Activated CD4-positive, alpha-beta memory T cell treated with anti-CD3 and anti-CD28 coated beads for 36 hours (primary cell): Measurements from ENCODE around the gene FAM149B1. TPM values are rescaled to one million over a fixed set of nuclear protein-coding genes. Genes with fewer than 3 reads are reported as not detected.
"Not testable (repeated sequence)": the region's sequence is repeated elsewhere in the genome, so short reads cannot be mapped to it uniquely, and the experiment has no call there.

ENCODE experiments used
- CTCF ChIA-PET: fragments of 350-600 bp; sonication (Branson Sonifier 250); formaldehyde crosslinking; loops from one replicate; lab custom pipeline; 2021; ENCODE audit warnings: antibody characterized with exemption, inconsistent platforms; lab: Charles Lee
- POLR2A ChIA-PET: fragments of 350-600 bp; sonication (Branson Sonifier 250); formaldehyde crosslinking; loops from one replicate; lab custom pipeline; 2021; ENCODE audit warnings: antibody characterized with exemption; lab: Charles Lee
- DNase-seq: peaks from one replicate; pipeline ENCODE4 v3.0.0-alpha.2; 2020
- H3K27ac Mint-ChIP-seq: one replicate; pipeline ENCODE4 v1.8.0; 2021; ENCODE audit warnings: mixed read lengths
- H3K27me3 Mint-ChIP-seq: one replicate; pipeline ENCODE4 v1.8.0; 2021; ENCODE audit warnings: mixed read lengths
- H3K36me3 Mint-ChIP-seq: one replicate; pipeline ENCODE4 v1.8.0; 2021; ENCODE audit warnings: mixed read lengths
- H3K4me1 Mint-ChIP-seq: one replicate; pipeline ENCODE4 v1.8.0; 2021; ENCODE audit warnings: low read depth, mixed read lengths
- H3K4me3 Mint-ChIP-seq: one replicate; pipeline ENCODE4 v1.8.0; 2021; ENCODE audit warnings: mild to moderate bottlenecking, mixed read lengths
- H3K9me3 Mint-ChIP-seq: one replicate; pipeline ENCODE4 v1.8.0; 2021; ENCODE audit warnings: mixed read lengths
- intact Hi-C: fragments of 100-400 bp; cut with micrococcal nuclease; formaldehyde crosslinking; loops from one replicate; pipeline ENCODE4 v1.15.1; 2023
- total RNA-seq, 2 experiments: library from RNA; stranded (reverse); gene quantifications; one replicate each; pipeline ENCODE4 v1.2.3, GENCODE V29; 2021

FAM149B1 gene
- 10 to 100 TPM; 12.8 to 14.6 TPM for total RNA-seq

DNA sequence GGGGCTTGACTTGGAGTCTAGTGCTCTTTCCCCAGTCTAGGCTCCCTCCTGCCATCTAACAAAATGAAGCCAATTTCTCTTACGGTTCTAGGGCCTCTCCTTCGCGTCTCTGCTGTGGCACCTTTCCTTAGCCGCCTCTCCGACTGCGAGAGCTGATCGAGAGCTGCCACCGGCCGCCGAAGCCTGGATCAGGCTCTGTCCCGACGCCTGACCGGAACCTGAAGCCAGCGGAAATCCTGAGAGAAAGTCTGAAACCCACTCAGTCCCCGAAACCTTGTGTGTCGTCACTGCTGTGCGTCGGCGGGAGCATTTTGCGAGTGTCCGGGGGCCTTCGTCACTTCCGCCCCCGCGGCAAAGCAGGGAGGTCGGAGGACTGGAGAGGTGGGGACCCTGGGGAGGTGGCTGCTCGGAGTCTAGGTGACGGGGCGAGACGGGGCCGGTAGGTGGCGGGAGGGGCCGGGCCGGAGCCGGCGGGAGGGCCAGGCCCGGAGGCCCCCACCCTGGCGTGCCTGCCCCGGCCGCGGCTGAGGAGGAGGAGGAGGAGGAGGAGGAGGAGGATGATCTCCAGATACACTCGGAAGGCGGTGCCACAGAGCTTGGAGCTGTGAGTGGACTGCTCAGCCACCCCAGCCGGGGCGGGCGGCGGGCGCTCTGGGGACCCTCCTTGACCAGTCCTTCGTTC, at the start of gene FAM149B1, which contains the start of gene ECD:
FAM149B1 (plus strand) TSS at position 337 of the 682 bp plus-strand sequence; CDS start at position 558, 221 bp downstream.
ECD (minus strand) TSS at position 226 of the 682 bp plus-strand sequence. CDS start 4,071 bp downstream, outside the sequence.
- DNase-seq, result peak; percentile 96
- H3K4me3 Mint-ChIP-seq, result peak within 1 kb of the TSS; percentile 100
- H3K27ac Mint-ChIP-seq, result peak within 1 kb of the TSS; percentile 97
- peaks cover 35% of the 10 kb centered on the region for H3K4me1 Mint-ChIP-seq
- H3K27me3 Mint-ChIP-seq, result no peaks in the 10 kb centered on the region
- peaks cover 2% of the 10 kb centered on the region for H3K9me3 Mint-ChIP-seq
- CTCF ChIA-PET, result interaction anchor here (1.1 to 2.2 kb wide), 3 partner anchors 9 to 72 kb away, joined by 3 to 20 read pairs (median 10); partner anchors contain the start of gene P4HA1
- POLR2A ChIA-PET, result interaction anchor here (1.0 to 1.3 kb wide), 3 partner anchors 58 to 79 kb away, joined by 3 to 10 read pairs (median 3); partner anchors contain the start of gene NUDT13
- intact Hi-C loops, result loop anchor here (1.0 to 5.0 kb wide), 4 partner anchors 56 to 813 kb away; partner anchors contain the start of genes DNAJB12, DNAJC9, NUDT13 and P4HA1
- H3K36me3 Mint-ChIP-seq, result peaks cover 17% of the 10 kb centered on the region

- Mint-ChIP-seq H3K36me3 (peaks cover 1% of the 10 kb centered on the region), H3K27ac (no peak overlapping the region), H3K4me1 (peaks cover 6% of the 10 kb centered on the region), H3K27me3 (no peaks in the 10 kb centered on the region), H3K9me3 (no peaks in the 10 kb centered on the region), H3K4me3 (no peak overlapping the region)
- CTCF ChIA-PET, result no interaction called here
- intact Hi-C loops, result no loop called here
- POLR2A ChIA-PET, result no interaction called here
- no peak for DNase-seq
Observed at GRCh38 chr10:73119457-73119856, 48.5 kb upstream of the FAM149B1 start.

- intact Hi-C loops, result no loop called here
- peaks cover 1% of the 10 kb centered on the region for H3K36me3 Mint-ChIP-seq
- DNase-seq, result no peak
Observed at GRCh38 chr10:73119952-73120351, 48.0 kb upstream of the FAM149B1 start.

DNA sequence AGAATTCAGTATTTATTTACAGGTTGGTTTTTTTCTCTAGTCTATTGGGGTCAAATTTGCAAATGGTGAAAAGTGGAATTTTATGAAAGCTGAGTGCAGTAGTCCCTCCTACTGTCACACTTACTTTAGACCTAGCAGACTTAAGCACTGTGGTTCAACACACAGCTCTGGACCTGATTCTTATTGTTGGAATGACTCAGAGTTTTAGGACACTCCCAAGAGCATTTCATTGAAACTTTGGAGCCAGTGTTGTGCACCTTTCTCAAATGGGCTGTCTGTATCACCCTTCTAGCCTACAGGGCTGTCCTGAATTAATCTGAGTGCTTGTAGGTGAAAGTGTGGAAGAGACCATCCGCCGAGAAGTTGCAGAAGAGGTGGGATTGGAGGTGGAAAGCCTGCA, 41.6 kb upstream of the FAM149B1 start:
- no peak overlapping the region for H3K4me3 Mint-ChIP-seq
- H3K4me1 Mint-ChIP-seq, result no peaks in the 10 kb centered on the region
- H3K27me3 Mint-ChIP-seq, result no peaks in the 10 kb centered on the region
- DNase-seq, result no peak
- H3K36me3 Mint-ChIP-seq, result peaks cover 15% of the 10 kb centered on the region
- intact Hi-C loops, result no loop called here
- H3K9me3 Mint-ChIP-seq, result no peaks in the 10 kb centered on the region
- H3K27ac Mint-ChIP-seq, result no peak overlapping the region
- CTCF ChIA-PET, result no interaction called here
- POLR2A ChIA-PET, result no interaction called here

More at GRCh38 chr10:73119952-73120351, 48.0 kb upstream of the FAM149B1 start:
- H3K27ac Mint-ChIP-seq, result no peak overlapping the region
- no peaks in the 10 kb centered on the region for H3K27me3 Mint-ChIP-seq
- ChIA-PET CTCF (no interaction called here), POLR2A (no interaction called here)
- H3K9me3 Mint-ChIP-seq, result no peaks in the 10 kb centered on the region
- no peak overlapping the region for H3K4me3 Mint-ChIP-seq
- peaks cover 6% of the 10 kb centered on the region for H3K4me1 Mint-ChIP-seq

DNA sequence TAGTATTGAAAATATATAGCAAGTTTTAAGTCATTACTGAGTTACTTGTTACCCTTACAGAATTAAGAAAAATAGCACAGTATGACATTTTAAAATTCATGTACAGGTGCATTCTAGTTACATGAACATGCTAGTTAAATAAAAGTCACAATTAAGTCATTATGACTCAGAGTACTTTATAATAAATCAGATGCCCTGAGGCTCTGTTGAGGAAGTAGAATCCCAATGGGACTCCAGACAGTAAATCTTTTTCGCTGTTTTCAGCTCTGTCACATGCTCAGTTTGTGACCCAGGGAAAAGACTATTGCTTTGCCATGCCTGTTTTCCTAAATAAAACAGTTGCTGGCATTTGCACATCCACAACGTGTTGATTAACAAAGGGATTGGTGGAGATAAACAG, 36.6 kb upstream of the FAM149B1 start:
- no peaks in the 10 kb centered on the region for H3K9me3 Mint-ChIP-seq
- H3K27ac Mint-ChIP-seq, result no peak overlapping the region
- intact Hi-C loops, result no loop called here
- H3K27me3 Mint-ChIP-seq, result no peaks in the 10 kb centered on the region
- POLR2A ChIA-PET, result no interaction called here
- no peak for DNase-seq
- H3K4me1 Mint-ChIP-seq, result no peaks in the 10 kb centered on the region
- no peak overlapping the region for H3K4me3 Mint-ChIP-seq
- peaks cover 42% of the 10 kb centered on the region for H3K36me3 Mint-ChIP-seq
- CTCF ChIA-PET, result no interaction called here

DNA sequence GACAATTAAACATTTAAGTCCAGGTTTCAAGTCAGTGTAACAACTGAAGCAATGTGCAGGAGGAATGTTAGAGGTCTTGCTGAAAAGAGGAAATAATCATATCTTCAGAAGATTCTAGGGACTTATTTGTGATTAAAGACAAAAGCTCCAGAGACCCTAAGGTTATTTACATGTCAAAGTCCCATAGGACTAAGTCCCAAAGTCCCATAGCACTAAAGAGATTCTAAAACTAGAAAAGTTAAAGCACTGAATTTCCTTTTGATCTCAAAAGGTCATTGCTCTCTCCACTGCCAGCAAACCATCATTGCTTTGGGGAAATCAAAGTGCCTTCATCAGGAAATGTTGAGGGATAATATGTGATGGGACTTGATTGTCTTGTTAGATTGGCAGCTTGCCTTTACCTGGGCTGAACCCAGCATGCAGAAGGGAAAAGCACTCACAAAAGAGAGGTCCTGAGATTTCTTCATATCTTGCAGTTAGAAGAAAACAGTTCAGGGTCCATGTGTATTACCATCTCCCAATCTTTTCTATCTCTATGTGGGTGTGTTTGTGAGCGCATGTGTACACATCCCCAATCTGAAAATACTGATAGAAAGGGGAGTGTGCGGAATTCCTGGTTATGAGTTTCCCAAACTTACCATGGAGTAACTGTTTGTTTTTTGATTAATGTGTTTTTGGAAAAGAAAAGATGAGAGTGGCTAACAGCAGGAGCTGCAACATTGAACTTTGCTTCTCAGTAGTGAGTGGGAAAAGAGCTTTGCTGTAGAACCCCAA, 35.8 kb upstream of the FAM149B1 start:
- Mint-ChIP-seq H3K27me3 (no peaks in the 10 kb centered on the region), H3K4me3 (no peak overlapping the region), H3K36me3 (peaks cover 40% of the 10 kb centered on the region), H3K4me1 (no peaks in the 10 kb centered on the region), H3K27ac (no peak overlapping the region), H3K9me3 (no peaks in the 10 kb centered on the region)
- intact Hi-C loops, result no loop called here
- ChIA-PET POLR2A (no interaction called here), CTCF (no interaction called here)
- DNase-seq, result no peak

DNA sequence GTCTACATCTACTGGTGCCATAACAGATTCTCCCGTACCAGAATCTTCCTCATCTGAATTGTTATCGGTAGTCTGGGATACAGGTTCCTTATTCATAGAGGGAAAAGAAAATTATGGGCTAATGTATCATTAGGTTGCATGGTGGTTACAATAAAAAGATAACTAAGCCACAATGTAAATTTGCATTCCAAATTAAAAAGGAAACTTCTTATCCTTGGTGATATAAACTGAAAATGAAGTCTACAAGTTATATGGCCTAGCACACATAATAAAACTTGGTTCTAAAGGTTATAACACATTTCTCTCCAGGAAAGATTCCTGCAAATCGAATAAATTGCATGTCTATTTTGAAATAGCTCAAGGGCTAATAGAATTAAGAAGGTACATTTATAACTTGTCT, 33.2 kb upstream of the FAM149B1 start:
- no peak overlapping the region for H3K4me3 Mint-ChIP-seq
- H3K4me1 Mint-ChIP-seq, result no peaks in the 10 kb centered on the region
- DNase-seq, result no peak
- H3K9me3 Mint-ChIP-seq, result no peaks in the 10 kb centered on the region
- intact Hi-C loops, result no loop called here
- peaks cover 47% of the 10 kb centered on the region for H3K36me3 Mint-ChIP-seq
- H3K27ac Mint-ChIP-seq, result no peak overlapping the region
- POLR2A ChIA-PET, result no interaction called here
- H3K27me3 Mint-ChIP-seq, result no peaks in the 10 kb centered on the region
- CTCF ChIA-PET, result interaction anchor here (1.3 kb wide), 1 partner anchor 23 kb away, joined by 3 read pairs; no protein-coding TSS in a partner anchor

DNA sequence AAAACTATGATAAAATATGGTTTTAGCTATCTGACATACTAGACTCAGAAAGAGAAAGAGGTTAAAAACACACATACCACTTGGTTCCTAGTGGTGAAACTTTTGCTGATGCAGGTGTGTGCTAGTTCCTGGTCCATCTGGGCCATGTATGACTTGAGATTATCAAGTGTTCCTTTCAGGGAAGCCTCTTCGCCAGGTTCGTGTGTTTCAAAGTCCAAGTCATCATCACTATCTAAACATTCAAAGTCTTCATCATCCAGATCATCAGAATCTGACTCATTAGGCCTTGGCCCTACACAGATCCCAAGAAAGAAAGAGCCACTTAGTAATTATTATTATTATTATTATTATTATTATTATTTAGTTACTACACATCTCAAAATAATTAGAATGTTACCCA, 31.3 kb upstream of the FAM149B1 start:
- POLR2A ChIA-PET, result interaction anchor here (0.6 kb wide), 1 partner anchor 11 kb away, joined by 4 read pairs; no protein-coding TSS in a partner anchor
- intact Hi-C loops, result no loop called here
- H3K27me3 Mint-ChIP-seq, result no peaks in the 10 kb centered on the region
- CTCF ChIA-PET, result interaction anchor here (0.8 to 2.7 kb wide), 2 partner anchors 22 to 40 kb away, joined by 3 to 9 read pairs; no protein-coding TSS in a partner anchor
- H3K4me3 Mint-ChIP-seq, result no peak overlapping the region
- no peaks in the 10 kb centered on the region for H3K4me1 Mint-ChIP-seq
- DNase-seq, result no peak
- no peaks in the 10 kb centered on the region for H3K9me3 Mint-ChIP-seq
- peaks cover 44% of the 10 kb centered on the region for H3K36me3 Mint-ChIP-seq
- no peak overlapping the region for H3K27ac Mint-ChIP-seq

DNA sequence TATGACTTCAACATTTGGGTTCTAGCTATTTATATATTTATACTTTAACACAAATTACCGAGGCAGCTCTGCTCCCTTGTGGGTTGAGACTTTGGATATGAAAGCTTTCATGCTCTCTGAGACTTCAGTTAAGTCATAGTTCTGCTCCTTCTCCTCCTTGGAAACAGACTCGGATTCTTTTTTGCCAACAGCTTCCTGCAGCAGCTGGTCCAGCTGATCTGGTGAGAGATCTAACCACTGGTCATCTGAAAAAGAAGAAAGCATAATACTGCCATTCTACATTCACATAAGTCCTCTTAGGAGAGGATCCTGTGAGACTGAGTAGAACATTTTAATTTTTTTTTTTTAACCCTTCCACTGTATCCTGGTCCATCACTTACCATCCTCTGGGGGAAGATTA, 28.7 kb upstream of the FAM149B1 start:
- intact Hi-C loops, result no loop called here
- Mint-ChIP-seq H3K4me1 (no peaks in the 10 kb centered on the region), H3K4me3 (no peak overlapping the region), H3K27ac (no peak overlapping the region), H3K36me3 (peaks cover 43% of the 10 kb centered on the region), H3K27me3 (no peaks in the 10 kb centered on the region), H3K9me3 (no peaks in the 10 kb centered on the region)
- POLR2A ChIA-PET, result no interaction called here
- no peak for DNase-seq
- CTCF ChIA-PET, result interaction anchor here (2.3 kb wide), 1 partner anchor 20 kb away, joined by 7 read pairs; no protein-coding TSS in a partner anchor

- Mint-ChIP-seq H3K27me3 (no peaks in the 10 kb centered on the region), H3K4me3 (no peak overlapping the region), H3K4me1 (no peaks in the 10 kb centered on the region), H3K36me3 (peaks cover 32% of the 10 kb centered on the region), H3K9me3 (no peaks in the 10 kb centered on the region), H3K27ac (no peak overlapping the region)
- ChIA-PET POLR2A (no interaction called here), CTCF (no interaction called here)
- intact Hi-C loops, result no loop called here
- no peak for DNase-seq
Observed at GRCh38 chr10:73141603-73142002, 26.3 kb upstream of the FAM149B1 start.

DNA sequence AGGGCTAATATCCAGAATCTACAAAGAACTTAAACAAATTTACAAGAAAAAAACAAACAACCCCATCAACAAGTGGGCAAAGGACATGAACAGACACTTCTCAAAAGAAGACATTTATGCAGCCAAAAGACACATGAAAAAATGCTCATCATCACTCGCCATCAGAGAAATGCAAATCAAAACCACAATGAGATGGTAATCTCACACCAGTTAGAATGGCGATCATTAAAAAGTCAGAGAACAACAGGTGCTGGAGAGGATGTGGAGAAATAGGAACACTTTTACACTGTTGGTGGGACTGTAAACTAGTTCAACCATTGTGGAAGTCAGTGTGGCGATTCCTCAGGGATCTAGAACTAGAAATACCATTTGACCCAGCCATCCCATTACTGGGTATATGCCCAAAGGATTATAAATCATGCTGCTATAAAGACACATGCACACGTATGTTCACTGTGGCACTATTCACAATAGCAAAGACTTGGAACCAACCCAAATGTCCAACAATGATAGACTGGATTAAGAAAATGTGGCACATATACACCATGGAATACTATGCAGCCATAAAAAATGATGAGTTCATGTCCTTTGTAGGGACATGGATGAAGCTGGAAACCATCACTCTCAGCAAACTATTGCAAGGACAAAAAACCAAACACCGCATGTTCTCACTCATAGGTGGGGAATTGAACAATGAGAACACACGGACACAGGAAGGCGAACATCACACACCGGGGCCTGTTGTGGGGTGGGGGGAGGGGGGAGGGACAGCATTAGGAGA, 17.1 kb upstream of the FAM149B1 start:
- CTCF ChIA-PET, result interaction anchor here (1.5 kb wide), 1 partner anchor 8 kb away, joined by 7 read pairs; no protein-coding TSS in a partner anchor
- H3K4me1 Mint-ChIP-seq, DNase-seq, H3K27me3 Mint-ChIP-seq, H3K27ac Mint-ChIP-seq, H3K4me3 Mint-ChIP-seq, POLR2A ChIA-PET, H3K9me3 Mint-ChIP-seq, intact Hi-C loops: not testable (repeated sequence)
- peaks cover 44% of the 10 kb centered on the region for H3K36me3 Mint-ChIP-seq
